Measurements from ENCODE around the gene GNAS-AS1.

Gene GNAS-AS1

GRCh38 chr20:58775371-58775770 lies 75.3 kb downstream of the GNAS-AS1 start:
- TF ChIP-seq CTCF (IDR thresholded peaks at IDR 0.05) (no peak), ZFX (IDR thresholded peaks at IDR 0.05; ENCODE audit: borderline replicate concordance) (no peak)
- H3K27ac ChIP-seq, result no peak overlapping the region

- H3K27ac ChIP-seq, result no peak overlapping the region
- TF ChIP-seq CTCF (IDR thresholded peaks at IDR 0.05) (no peak), ZFX (IDR thresholded peaks at IDR 0.05; ENCODE audit: borderline replicate concordance) (no peak)
Measured at GRCh38 chr20:58774667-58775263, 75.9 kb downstream of the GNAS-AS1 start.

- no peak overlapping the region for H3K27ac ChIP-seq
- TF ChIP-seq ZFX (IDR thresholded peaks at IDR 0.05; ENCODE audit: borderline replicate concordance) (no peak), CTCF (IDR thresholded peaks at IDR 0.05) (no peak)
Measured at GRCh38 chr20:58774214-58774613, 76.5 kb downstream of the GNAS-AS1 start.

- TF ChIP-seq ZFX (IDR thresholded peaks at IDR 0.05; ENCODE audit: borderline replicate concordance) (no peak), CTCF (IDR thresholded peaks at IDR 0.05) (no peak)
- H3K27ac ChIP-seq, result no peak overlapping the region
Measured at GRCh38 chr20:58772786-58773185, 77.9 kb downstream of the GNAS-AS1 start.
